GM12874 (cell line): ENCODE results near the gene FH.

Source experiments
- CTCF ChIP-seq: IDR thresholded peaks from 2 replicates; pipeline ENCODE4 v1.5.1; 2011; ENCODE audit warnings: low read depth, mild to moderate bottlenecking, control low read depth, low read length, moderate library complexity; ENCODE audit not compliant: insufficient read depth

The FH gene

GRCh38 chr1:241532864-241533263 is 13.3 kb upstream of the FH start:
- no peak for TF ChIP-seq CTCF

DNA sequence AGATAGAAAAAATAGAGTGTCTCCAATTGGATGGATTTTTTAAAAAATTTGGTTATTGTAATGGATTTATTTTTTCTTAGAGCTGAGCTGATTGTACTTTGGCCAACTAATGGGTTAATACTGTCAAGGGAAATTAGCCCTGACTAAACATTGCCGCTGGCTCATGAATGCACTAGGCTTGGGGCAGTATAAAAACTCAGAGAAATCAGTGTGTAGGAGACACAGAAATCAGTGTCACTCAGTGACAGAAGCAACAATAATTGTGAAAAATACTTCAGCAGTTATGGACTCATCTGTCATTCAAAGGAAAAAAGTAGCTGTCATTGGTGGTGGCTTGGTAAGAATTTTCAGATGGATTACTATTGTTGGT is 12.6 kb upstream of the FH start, which contains the start of gene KMO:
TSS of gene KMO (plus strand) at position 217 of the 370 bp plus-strand sequence. CDS start at position 284, 67 bp downstream.
- TF ChIP-seq CTCF: no peak

GRCh38 chr1:241531195-241532161 is 11.9 kb upstream of the FH start:
- no peak for TF ChIP-seq CTCF

- no peak for TF ChIP-seq CTCF
These were observed 7.6 kb upstream of the FH start for GRCh38 chr1:241527146-241527545.

GRCh38 chr1:241525026-241525425 is 5.5 kb upstream of the FH start:
- TF ChIP-seq CTCF: no peak

DNA sequence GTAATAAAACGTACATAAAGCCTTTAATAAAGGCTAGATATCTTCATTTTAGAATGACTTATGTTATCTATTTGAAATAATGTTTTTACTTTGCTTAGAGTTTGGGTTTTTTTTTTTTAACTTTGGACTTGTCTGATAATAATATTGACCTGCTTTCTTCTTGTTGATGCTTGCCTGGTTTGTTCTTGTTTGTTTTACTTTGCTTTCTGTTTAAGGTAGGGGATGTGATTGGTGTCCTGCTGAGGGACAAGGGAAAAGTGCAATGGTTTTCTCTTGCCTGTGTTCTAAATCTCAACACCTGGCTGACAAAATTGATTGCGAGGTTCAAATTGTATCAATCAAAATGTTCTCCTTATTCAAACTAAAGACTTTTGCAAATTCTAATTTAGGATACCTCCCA is 2.2 kb upstream of the FH start:
- no peak for TF ChIP-seq CTCF

GRCh38 chr1:241520080-241520465 is 518 bp upstream of the FH start:
- TF ChIP-seq CTCF: no peak
